ENCODE results near the gene GPR137. TPM values are rescaled to one million over a fixed set of nuclear protein-coding genes. Genes with fewer than 3 reads are reported as not detected.

Gene GPR137
- total and polyA plus RNA-seq, 9 of the 15 experiments (the other 6 are each of a cell fraction or from before 2014, with no cell fraction given): 0.32 to 26.7 (median 10.7) TPM

DNA sequence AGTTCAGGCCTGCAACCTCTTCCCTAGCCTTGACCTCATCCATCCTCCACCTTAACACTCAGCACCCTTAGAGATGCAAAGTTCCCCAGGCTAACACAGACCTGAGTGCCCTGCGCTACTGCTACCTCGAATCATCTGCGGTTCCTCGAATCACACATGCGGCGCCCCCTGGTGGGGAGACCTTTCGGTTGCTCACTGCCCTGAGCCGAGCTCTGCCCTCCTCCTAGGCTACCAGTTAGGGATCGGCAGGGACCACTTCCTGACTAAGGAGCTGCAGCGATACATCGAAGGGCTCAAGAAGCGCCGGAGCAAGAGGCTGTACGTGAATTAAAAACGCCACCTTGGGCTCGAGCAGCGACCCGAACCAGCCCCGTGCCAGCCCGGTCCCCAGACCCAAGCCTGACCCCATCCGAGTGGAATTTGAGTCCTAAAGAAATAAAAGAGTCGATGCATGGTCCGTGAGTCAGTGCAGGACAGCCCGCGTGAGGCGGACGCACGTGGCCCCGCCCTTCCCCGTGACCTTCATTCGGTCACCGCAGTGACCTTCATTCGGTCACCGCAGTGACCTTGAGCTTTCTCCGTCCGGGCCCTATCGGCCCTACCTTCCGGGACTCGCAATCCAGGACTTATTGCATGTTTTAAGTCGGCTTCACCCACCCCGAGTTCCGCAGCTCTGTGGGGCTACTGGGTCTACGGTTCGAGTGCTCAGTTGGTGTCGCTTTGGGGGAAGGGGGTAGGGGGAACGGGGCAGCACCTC, 18.8 kb downstream of the GPR137 start (continued):
- TF ChIP-seq, protein P1, sequence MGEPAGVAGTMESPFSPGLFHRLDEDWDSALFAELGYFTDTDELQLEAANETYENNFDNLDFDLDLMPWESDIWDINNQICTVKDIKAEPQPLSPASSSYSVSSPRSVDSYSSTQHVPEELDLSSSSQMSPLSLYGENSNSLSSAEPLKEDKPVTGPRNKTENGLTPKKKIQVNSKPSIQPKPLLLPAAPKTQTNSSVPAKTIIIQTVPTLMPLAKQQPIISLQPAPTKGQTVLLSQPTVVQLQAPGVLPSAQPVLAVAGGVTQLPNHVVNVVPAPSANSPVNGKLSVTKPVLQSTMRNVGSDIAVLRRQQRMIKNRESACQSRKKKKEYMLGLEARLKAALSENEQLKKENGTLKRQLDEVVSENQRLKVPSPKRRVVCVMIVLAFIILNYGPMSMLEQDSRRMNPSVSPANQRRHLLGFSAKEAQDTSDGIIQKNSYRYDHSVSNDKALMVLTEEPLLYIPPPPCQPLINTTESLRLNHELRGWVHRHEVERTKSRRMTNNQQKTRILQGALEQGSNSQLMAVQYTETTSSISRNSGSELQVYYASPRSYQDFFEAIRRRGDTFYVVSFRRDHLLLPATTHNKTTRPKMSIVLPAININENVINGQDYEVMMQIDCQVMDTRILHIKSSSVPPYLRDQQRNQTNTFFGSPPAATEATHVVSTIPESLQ (CRISPR knock-in tag; IDR thresholded peaks at IDR 0.05): no peak
- TF ChIP-seq, protein P2, sequence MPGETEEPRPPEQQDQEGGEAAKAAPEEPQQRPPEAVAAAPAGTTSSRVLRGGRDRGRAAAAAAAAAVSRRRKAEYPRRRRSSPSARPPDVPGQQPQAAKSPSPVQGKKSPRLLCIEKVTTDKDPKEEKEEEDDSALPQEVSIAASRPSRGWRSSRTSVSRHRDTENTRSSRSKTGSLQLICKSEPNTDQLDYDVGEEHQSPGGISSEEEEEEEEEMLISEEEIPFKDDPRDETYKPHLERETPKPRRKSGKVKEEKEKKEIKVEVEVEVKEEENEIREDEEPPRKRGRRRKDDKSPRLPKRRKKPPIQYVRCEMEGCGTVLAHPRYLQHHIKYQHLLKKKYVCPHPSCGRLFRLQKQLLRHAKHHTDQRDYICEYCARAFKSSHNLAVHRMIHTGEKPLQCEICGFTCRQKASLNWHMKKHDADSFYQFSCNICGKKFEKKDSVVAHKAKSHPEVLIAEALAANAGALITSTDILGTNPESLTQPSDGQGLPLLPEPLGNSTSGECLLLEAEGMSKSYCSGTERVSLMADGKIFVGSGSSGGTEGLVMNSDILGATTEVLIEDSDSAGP (CRISPR knock-in tag; IDR thresholded peaks at IDR 0.05): peak; percentile 71; the same call in 1 of the 2 replicates
- TF ChIP-seq L3MBTL2 (IDR thresholded peaks at IDR 0.05) (peak; percentile 89), ZZZ3 (IDR thresholded peaks at IDR 0.05) (no peak), NR0B1 (IDR thresholded peaks at IDR 0.05; ENCODE audit: partially characterized antibody) (no peak), ZNF696 (CRISPR knock-in tag; conservative IDR thresholded peaks at IDR 0.05) (no peak), ERF (CRISPR knock-in tag; IDR thresholded peaks at IDR 0.05) (0 out of 2 replicates have a peak, but pooled peaks have one; percentile 35), SUPT5H (IDR thresholded peaks at IDR 0.05) (peak; percentile 67; the same call in 1 of the 2 replicates), ZNF668 (CRISPR knock-in tag; IDR thresholded peaks at IDR 0.05) (no peak), BRCA1 (IDR thresholded peaks at IDR 0.05) (no peak), BRCA1 (CRISPR knock-in tag; IDR thresholded peaks at IDR 0.05) (no peak), FOSL1 (tag; conservative IDR thresholded peaks at IDR 0.05) (peak; percentile 74), ZNF584 (CRISPR knock-in tag; IDR thresholded peaks at IDR 0.05; ENCODE audit: low read depth) (no peak), RBFOX2 (IDR thresholded peaks at IDR 0.05; ENCODE audit: low read depth, low read length) (peak; percentile 81), ZFX (CRISPR knock-in tag; IDR thresholded peaks at IDR 0.05) (peak; percentile 73), GTF2F1 (IDR thresholded peaks at IDR 0.05; ENCODE audit: low read depth, low read length) (0 out of 2 replicates have a peak, but pooled peaks have one; percentile 22)
- TF ChIP-seq, protein P3, sequence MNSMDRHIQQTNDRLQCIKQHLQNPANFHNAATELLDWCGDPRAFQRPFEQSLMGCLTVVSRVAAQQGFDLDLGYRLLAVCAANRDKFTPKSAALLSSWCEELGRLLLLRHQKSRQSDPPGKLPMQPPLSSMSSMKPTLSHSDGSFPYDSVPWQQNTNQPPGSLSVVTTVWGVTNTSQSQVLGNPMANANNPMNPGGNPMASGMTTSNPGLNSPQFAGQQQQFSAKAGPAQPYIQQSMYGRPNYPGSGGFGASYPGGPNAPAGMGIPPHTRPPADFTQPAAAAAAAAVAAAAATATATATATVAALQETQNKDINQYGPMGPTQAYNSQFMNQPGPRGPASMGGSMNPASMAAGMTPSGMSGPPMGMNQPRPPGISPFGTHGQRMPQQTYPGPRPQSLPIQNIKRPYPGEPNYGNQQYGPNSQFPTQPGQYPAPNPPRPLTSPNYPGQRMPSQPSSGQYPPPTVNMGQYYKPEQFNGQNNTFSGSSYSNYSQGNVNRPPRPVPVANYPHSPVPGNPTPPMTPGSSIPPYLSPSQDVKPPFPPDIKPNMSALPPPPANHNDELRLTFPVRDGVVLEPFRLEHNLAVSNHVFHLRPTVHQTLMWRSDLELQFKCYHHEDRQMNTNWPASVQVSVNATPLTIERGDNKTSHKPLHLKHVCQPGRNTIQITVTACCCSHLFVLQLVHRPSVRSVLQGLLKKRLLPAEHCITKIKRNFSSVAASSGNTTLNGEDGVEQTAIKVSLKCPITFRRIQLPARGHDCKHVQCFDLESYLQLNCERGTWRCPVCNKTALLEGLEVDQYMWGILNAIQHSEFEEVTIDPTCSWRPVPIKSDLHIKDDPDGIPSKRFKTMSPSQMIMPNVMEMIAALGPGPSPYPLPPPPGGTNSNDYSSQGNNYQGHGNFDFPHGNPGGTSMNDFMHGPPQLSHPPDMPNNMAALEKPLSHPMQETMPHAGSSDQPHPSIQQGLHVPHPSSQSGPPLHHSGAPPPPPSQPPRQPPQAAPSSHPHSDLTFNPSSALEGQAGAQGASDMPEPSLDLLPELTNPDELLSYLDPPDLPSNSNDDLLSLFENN (IDR thresholded peaks at IDR 0.05; ENCODE audit: low read depth in 2 of 2, low read length in 2 of 2): peak in 1 of 2 experiments; percentile 34; a peak in 1 of 4 replicates
- TF ChIP-seq, protein P4, sequence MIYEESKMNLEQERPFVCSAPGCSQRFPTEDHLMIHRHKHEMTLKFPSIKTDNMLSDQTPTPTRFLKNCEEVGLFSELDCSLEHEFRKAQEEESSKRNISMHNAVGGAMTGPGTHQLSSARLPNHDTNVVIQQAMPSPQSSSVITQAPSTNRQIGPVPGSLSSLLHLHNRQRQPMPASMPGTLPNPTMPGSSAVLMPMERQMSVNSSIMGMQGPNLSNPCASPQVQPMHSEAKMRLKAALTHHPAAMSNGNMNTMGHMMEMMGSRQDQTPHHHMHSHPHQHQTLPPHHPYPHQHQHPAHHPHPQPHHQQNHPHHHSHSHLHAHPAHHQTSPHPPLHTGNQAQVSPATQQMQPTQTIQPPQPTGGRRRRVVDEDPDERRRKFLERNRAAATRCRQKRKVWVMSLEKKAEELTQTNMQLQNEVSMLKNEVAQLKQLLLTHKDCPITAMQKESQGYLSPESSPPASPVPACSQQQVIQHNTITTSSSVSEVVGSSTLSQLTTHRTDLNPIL (CRISPR knock-in tag; IDR thresholded peaks at IDR 0.05): no peak
